NOMO-1 treated with DMSO at 0.1 percent for 48 hours (cell line): ENCODE measurements around the gene ALKAL2.

Experiments
- DNase-seq: peaks from one replicate; lab custom pipeline; 2025; ENCODE audit not compliant: unreplicated experiment; lab: John Stamatoyannopoulos, UW

The ALKAL2 gene

DNA sequence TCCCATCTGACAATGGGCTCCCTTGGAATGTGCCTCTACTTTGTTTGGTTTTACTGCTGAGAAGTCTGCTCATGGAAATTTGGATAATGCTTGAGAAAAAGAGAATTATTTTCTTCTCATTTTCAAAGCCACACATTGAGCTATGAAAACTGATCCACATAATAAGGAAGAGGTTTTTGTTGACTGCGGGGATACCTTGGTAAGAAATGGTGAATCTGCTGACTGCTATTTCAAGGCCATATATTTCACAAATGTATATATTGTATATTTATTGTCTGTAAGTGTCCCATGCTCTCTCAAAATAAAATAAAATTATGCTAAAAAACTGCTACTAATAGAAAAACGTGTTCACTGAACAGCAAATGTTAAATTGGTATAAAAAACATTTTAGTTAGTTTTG lies 39.2 kb downstream of the ALKAL2 start:
- no peak for DNase-seq

DNA sequence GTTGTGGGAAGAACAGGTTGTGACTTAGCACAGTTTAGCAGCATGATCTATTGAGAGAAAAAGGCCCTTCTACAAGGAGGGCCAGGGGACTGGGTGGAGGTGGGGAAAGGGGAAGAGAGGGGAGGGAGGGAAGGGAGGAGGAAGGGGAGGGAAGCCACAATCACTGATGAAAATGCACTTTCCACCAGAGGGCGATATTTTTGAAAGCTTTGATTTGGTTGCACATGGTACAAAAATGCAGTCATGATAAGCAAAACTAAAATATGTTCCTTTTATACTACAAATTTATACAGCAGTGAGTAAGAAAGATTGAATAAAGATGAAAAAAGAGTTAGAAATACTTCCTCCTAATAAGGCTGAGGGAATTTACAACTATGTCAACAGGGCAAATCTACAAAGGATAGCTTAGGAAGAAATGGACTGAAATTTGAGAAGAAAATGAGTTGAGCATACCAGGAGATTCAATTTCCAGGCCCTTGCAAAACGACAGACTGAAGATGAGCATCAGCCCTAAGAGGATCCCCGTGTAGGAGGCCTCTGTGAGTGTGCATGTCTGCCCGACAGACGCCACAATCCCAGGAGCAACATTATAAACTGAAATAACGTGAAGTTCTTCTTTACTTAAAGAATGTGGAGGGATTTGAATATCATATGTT lies 41.3 kb downstream of the ALKAL2 start:
- peak; percentile 53 for DNase-seq

DNA sequence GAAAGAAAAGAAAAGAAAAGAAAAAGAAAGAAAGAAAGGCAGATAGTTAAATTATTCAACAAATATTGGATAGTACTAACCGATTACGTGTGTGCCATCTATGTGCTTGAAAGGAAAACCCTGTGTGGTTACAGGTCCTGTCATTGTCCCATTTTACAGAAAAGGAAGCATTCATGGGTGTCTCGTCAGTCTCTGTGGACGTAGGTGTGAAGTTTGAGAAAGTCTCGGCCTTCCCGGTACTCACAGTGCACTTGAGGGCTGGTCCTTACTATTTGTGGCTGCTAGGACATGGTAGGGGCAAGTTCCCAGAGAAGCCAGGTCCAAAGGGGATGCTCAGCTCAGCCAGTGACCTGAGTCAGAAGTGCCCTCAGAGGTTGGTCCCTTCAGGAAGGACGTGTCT lies 43.3 kb downstream of the ALKAL2 start:
- no peak for DNase-seq

DNA sequence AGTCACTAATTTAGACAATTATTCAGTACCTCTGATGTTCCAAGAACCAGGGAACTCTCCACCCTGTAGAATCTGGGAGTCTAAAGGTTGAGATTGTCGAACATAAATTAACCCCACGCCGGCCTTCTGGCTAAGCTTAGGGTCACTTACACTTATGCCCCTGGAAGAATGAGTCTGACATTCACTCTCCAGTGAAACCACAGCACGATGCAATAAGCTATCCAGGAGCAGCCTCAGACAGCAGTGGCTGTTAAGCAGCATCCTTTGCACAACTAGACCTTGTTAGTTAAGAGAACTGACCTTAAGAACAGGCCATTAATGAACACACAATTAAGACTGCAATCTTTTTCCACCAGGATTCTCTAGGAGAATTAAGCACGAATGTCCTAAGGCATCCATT lies 49.0 kb downstream of the ALKAL2 start:
- no peak for DNase-seq

DNA sequence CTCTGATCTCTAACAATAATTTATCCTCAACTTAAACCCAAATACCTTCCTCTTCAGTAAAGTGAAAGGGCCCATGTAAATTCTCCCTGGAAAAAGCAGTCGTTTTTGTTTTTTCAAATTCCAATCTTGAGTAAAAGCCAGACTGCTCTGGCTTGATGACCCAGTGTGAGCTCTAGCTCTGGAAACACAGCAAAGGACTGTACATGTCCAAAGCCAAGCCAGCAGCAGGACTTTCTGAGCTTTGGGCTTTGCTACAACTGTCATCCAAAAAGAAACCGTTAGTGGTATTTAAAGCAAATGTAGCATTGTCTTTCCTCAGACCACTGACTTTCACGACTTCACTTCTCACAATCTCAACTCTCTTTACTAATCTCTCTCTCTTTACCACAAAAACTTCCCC lies 49.5 kb downstream of the ALKAL2 start:
- no peak for DNase-seq

DNA sequence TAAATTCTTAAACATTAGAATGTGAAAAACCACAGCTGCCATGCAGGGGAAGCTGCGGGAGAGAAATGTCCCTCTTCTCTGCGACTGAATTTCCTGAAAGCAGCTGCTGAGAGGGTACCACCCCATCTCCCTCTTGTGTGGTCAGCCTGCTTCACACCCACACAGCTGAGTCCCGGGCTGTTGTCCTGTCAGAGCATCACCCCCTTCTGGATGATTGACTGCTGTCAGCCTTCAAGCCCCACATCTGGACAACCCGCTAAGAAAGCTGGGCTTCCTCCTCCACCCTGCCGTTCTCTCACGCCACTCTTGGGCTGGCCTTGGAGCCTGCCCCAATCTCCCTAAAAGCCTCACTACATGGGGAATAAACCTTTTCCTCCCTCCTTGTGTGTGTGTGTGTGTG lies 50.0 kb downstream of the ALKAL2 start:
- no peak for DNase-seq

DNA sequence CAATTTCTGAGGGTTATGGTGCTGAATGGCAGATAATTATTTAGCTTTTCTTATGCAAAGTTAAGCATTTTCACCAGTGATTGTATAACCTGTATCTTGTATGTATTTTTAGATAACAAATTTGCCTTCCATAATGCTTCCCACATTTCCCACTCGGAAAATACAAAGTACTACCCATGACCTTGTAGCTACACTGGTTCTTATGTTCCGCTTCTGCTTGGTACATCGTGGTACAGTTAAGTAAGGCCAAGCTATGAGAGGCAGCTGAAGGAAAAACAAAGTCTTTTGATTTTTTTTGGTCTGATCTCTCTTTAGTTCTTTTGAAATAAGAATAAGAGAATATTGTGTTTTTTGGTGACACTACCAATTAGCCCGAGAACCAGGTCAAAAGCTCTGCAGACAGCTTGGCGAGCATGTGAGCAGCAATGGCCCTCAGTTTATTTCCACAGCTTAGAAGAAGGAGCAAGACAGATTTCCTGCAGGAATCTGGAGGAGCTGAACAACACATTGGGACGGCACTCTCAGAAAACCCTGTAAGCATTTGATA lies 50.8 kb downstream of the ALKAL2 start:
- DNase-seq: no peak

DNA sequence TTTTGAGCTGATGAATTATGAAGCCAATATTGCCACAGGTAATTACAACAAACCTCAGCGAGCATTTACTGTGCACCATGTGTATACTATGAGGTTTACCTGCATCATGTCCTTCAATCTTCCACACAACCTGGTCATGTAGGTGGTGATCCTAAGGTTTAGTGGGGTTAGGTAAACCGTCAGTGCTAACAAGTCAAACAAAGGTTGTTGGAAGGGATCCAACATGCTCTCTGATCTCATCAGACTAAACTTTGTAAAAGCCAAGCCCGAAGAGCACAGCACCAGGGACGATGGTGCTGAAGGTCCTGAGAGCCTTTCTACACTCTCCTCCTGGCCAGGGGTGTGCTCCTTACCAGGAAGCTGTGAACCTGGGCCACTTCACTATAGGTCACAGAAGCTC lies 53.5 kb downstream of the ALKAL2 start:
- DNase-seq: no peak

DNA sequence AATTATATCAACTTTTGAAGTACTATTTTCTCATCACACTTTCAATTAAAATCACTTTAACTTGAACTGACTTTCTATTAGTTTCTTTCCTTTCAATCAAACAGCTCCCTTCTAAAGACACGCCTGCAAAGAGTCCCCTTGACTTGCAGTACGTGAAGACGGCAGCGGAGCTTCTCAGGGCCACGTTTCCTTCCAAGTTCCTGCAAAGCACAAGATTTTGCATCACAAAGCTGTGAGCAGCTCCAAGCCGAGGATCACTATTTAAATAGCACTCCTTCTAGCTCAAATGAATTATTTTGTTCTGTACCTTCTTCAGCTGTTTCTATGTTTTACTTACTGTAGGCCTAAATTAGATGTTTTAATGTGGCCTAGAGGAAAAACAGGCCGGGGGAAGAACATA lies 54.9 kb downstream of the ALKAL2 start:
- no peak for DNase-seq

DNA sequence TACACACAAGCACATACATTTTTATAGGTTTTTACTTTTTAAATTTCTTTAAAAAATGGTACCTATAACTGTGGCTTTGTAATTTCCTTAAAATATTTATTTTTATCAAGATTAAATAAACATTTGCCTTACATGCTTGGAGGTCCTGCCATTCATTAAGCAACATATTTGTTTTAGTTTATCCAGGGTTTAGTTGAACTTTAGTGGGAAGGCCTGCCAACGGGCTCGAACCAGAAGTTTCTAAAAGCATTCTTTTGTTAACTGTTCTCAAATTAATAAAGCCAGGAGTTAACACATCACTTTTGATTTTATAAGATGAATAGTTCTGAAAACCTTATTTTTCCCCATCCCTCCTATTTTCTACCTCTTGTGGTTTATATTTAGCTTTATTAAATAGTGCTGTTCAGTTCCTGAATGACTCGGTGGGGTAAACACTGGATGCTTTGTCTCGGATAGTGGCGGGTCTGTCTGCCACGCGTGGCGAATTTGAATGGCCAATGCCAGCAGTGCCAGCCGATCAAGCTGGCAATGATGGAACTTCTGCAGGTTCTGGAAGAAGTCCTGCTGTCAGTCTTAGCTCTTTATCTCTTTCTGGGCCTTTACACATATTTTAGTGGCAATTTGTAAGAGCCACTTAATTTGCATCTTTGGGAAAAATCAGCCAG lies 56.2 kb downstream of the ALKAL2 start:
- DNase-seq: no peak
